C4-2B (cell line): ENCODE results near the gene TAF15.

Experiments used
- H3K27ac ChIP-seq: fragments of 450-650 bp; 2 replicates; pipeline ENCODE4 v1.5.1; 2017
- ZFX ChIP-seq: fragments of 450-650 bp; IDR thresholded peaks from 2 replicates; pipeline ENCODE4 v1.6.1; 2017
- TF ChIP-seq, protein P1 (sequence below): fragments of 450-650 bp; conservative IDR thresholded peaks from 2 replicates; pipeline ENCODE4 v1.5.1; 2017; ENCODE audit warnings: mild to moderate bottlenecking

Gene TAF15

DNA sequence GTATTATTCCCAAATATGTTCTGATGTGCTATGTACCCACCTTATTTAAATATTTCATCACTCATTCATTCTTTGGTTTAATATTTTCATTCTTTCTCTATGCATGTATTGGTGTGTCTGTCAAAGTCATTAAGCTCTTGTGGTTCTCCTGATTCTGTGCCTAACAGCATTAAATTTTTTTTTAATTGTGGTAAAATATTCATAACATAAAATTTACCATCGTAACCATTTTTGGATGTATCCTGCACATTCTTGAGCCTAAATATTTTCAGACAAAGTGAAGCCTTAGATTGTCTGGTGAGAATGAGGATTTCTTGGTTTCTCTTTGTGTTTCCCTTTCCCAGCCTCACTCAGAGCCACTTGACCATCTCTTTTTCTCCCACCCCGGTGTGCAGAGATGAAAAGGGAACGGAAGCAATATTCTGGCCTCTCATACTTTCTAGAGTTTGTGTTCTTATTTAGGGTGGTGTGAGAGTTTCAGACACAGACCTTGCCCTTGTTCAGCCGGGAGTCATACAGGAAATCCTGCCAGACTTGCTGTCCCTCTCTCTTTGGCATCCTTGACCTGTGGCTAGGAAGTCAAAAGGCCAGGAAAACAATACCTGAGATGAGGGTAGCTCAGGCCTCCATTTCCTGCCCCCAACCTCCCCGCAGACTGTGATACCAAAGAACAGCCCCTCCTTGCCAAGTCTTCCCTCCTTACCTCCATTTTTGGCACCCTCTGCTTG, 66.0 kb downstream of the TAF15 start:
- H3K27ac ChIP-seq = no peak overlapping the region
- no peak for TF ChIP-seq ZFX
- TF ChIP-seq, protein P1, sequence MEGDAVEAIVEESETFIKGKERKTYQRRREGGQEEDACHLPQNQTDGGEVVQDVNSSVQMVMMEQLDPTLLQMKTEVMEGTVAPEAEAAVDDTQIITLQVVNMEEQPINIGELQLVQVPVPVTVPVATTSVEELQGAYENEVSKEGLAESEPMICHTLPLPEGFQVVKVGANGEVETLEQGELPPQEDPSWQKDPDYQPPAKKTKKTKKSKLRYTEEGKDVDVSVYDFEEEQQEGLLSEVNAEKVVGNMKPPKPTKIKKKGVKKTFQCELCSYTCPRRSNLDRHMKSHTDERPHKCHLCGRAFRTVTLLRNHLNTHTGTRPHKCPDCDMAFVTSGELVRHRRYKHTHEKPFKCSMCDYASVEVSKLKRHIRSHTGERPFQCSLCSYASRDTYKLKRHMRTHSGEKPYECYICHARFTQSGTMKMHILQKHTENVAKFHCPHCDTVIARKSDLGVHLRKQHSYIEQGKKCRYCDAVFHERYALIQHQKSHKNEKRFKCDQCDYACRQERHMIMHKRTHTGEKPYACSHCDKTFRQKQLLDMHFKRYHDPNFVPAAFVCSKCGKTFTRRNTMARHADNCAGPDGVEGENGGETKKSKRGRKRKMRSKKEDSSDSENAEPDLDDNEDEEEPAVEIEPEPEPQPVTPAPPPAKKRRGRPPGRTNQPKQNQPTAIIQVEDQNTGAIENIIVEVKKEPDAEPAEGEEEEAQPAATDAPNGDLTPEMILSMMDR = no peak

DNA sequence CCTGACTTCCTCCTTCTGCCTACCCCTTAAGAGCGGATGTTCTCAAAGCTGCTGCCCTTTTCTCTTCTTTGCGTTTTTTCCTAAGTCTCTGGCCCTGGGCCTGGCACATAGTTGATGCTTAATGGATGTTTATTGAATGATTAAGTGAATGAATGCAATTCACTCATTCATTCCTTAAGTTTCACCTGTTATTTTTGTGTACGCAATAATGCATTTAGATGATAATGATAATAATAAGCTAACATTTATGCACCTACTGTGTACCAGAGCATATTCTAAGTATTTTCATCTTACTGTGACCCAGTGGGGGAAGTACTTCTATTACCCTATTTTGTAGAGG, 66.5 kb downstream of the TAF15 start:
- TF ChIP-seq, protein P1 = no peak
- TF ChIP-seq ZFX = no peak
- H3K27ac ChIP-seq = no peak overlapping the region

DNA sequence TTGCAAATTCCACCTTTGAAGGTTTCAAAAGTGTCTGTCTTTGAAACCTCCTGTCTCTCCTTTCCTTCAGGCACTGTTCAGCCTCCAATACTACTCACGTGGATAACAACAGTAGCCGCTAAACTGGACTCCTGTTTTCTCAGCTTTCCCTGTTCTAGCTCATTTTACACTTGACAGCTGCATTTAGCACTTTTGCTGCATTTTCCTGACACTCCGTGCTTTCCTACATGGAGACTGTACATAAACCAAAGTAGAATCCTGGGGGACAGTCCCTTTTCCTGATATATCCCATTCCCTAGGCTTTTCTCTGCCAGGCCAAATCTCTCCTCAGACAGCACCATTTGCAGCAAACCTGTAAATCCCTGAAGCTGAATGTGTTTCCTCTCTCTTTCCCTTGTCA, 67.2 kb downstream of the TAF15 start:
- H3K27ac ChIP-seq = no peak overlapping the region
- TF ChIP-seq, protein P1 = no peak
- no peak for TF ChIP-seq ZFX

DNA sequence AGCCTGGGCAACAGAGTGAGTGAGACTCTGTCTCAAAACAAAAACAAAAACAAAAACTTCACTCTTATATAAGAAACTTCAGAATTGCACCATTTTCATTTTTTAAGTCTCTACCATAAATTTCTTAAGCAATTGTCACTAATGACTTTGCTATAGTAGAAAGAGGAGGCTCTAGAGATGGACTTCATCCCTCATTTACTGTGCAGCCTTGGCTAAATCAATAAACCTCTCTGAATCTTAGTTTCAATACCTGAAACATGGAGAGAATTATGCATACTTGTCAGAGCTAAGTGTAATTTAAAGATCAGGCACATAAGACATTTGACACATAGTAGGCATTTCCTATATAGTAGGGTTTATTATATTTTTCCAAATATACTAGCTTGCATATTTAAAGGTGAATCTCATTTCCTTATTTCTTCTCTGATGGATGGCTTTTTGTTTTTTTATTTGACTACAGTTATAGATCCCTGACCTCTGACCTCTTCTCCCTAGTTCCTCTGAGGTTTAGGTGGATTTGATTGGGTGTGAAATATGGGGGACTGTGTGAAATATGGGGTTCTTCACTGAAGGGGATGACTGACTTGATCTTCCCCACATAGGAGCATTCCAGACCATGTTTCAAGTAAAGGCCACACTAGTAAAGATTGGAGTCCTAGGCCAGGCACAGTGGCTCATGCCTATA, 68.2 kb downstream of the TAF15 start:
- H3K27ac ChIP-seq = no peak overlapping the region
- TF ChIP-seq, protein P1 = no peak
- no peak for TF ChIP-seq ZFX

DNA sequence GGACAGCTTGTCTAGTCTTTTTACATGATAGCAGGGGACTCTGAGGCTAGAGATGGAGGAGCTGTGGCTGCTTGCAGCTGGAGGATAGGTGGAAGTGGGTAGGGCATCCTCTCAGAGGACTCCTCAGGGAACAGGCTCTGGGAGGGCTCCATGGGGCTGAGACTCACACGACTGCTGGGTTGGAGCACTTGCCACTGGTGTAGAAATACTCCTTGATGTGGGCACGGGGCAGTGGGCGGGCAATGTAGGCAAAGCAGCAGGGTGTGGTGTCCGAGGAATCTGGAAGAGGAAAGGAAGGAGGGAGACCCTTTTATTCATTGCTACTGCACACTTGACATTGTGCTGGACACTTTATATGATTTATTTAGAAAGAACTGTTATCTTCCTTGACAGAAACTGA, 69.1 kb downstream of the TAF15 start:
- H3K27ac ChIP-seq = no peak overlapping the region
- no peak for TF ChIP-seq ZFX
- TF ChIP-seq, protein P1 = no peak

DNA sequence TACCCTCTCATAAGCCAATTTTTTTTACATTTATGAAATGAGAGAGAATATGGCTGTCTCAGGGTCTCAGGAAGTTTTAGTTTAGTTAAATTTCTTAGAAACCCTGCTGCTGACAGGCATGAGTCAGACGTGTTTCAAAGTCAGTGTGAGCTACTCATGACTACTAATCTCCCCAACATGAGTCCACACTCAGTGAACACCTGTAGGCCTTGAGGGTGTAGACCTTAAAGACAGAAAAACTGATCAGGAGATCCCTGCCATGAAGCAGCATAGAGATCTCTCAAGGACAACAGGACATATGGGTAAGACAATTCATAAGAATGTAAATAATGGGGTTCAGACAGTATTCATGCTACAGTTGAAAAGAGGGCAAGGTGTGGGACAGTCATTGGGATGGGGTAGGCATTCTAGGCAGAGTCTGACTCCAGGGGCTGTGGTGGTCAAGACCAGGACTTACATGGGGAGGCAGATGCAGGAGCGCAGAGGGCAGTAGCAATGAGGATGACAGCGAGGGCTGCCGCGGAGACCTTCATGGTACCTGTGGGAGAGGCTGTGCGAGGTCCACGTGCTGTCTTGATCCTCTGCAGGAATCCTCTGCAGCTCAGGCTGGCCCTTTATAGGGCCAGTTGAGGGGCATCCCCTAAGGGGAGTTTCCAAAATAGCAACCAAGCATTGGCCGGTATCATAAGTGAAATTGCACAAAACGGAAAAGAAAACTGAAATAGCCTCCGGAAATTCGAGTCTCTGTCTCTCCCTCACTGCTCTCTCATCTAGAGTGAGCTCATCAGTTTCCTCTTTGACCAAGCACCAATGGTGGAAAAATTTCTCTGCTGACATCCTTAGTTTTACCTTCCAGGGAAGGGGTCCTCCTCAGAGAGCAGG, 70.7 kb downstream of the TAF15 start, which contains the start of gene CCL5:
TSS of gene CCL5 (minus strand) at position 588 of the 882 bp plus-strand sequence.
- no peak for TF ChIP-seq ZFX
- TF ChIP-seq, protein P1 = no peak
- no peak within 1 kb of the TSS for H3K27ac ChIP-seq

DNA sequence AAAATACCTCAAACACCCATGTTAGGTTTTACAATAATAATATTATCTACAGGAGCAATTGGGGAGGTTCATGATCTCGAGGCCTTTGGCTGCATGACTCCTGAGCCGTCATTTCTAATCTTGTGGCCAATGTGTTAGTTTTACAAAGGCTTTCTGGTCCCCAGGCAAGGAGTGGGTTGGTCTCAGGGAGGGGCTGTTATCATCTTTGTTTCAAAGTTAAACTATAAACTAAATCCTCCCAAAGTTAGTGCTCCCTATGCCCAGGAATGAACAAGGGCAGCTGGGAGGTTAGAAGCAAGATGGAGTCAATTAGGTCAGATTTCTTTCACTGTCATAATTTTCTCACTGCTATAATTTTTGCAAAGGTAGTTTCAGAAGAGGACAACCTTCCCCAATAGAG, 80.0 kb downstream of the TAF15 start:
- no peak overlapping the region for H3K27ac ChIP-seq
- TF ChIP-seq, protein P1 = no peak
- no peak for TF ChIP-seq ZFX
